RWPE2 (cell line): ENCODE measurements around the gene LDB3.
"Not testable (repeated sequence)": the region's sequence is repeated elsewhere in the genome, so short reads cannot be mapped to it uniquely, and the experiment has no call there.

ENCODE experiments used
- ATAC-seq: fragments of 200-7000 bp; cut with Tn5 transposase; 3 replicates; pipeline ENCODE4 v1.9.1; 2021; ENCODE audit warnings: low read depth
- DNase-seq: peaks from one replicate; pipeline ENCODE4 v3.0.0-alpha.2; 2020; ENCODE audit warnings: low spot score
- H3K27ac ChIP-seq: fragments of 450-650 bp; 2 replicates; pipeline ENCODE4 v1.5.1; 2017; ENCODE audit warnings: mild to moderate bottlenecking; ENCODE audit not compliant: poor library complexity, severe bottlenecking
- H3K27me3 ChIP-seq: fragments of 250-450 bp; sonication (Bioruptor Pico); 2 replicates; pipeline ENCODE4 v1.5.1; 2021; ENCODE audit warnings: mild to moderate bottlenecking, moderate library complexity; ENCODE audit not compliant: insufficient read depth, poor library complexity, severe bottlenecking
- H3K36me3 ChIP-seq: fragments of 250-450 bp; sonication (Bioruptor Pico); 2 replicates; pipeline ENCODE4 v1.5.1; 2020; ENCODE audit warnings: low read depth, mild to moderate bottlenecking, moderate library complexity
- H3K4me1 ChIP-seq: fragments of 250-450 bp; sonication (Bioruptor Pico); 2 replicates; pipeline ENCODE4 v1.5.1; 2021; ENCODE audit warnings: mild to moderate bottlenecking, moderate library complexity; ENCODE audit not compliant: insufficient read depth, poor library complexity, severe bottlenecking
- H3K4me3 ChIP-seq: fragments of 250-450 bp; sonication (Bioruptor Pico); 2 replicates; pipeline ENCODE4 v1.5.1; 2021; ENCODE audit warnings: mild to moderate bottlenecking, moderate library complexity; ENCODE audit not compliant: severe bottlenecking
- H3K9me3 ChIP-seq: fragments of 250-450 bp; sonication (Bioruptor Pico); 2 replicates; pipeline ENCODE4 v1.5.1; 2021; ENCODE audit warnings: mild to moderate bottlenecking, moderate library complexity; ENCODE audit not compliant: severe bottlenecking
- TF ChIP-seq, protein P1 (sequence below): fragments of 450-650 bp; IDR thresholded peaks from one replicate; pipeline ENCODE4 v1.5.1; 2017; ENCODE audit warnings: mild to moderate bottlenecking, moderate library complexity; ENCODE audit not compliant: poor library complexity, severe bottlenecking

The LDB3 gene

DNA sequence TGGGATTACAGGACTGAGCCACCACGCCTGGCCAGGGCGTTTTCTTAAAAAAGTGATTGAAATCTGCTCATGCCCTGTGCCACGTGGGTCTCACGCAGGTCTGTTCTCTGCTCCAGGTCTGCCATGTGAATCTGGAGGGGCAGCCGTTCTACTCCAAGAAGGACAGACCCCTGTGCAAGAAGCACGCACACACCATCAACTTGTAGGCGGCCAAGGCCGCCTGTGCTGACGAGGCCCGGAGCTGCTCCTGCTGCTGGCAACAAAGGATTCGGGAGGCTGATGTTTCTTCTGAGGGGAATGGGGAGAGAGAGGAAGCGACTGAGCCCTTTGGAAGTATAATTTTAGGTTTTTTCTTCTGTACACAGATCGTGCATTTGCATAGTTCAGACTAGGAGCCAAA, 64.5 kb downstream of the LDB3 start:
- Histone ChIP-seq H3K4me3 (no peak overlapping the region), H3K27ac (no peak overlapping the region), H3K4me1 (no peaks in the 10 kb centered on the region), H3K27me3 (no peaks in the 10 kb centered on the region), H3K36me3 (no peaks in the 10 kb centered on the region), H3K9me3 (no peaks in the 10 kb centered on the region)
- ATAC-seq = no peak
- TF ChIP-seq, protein P1, sequence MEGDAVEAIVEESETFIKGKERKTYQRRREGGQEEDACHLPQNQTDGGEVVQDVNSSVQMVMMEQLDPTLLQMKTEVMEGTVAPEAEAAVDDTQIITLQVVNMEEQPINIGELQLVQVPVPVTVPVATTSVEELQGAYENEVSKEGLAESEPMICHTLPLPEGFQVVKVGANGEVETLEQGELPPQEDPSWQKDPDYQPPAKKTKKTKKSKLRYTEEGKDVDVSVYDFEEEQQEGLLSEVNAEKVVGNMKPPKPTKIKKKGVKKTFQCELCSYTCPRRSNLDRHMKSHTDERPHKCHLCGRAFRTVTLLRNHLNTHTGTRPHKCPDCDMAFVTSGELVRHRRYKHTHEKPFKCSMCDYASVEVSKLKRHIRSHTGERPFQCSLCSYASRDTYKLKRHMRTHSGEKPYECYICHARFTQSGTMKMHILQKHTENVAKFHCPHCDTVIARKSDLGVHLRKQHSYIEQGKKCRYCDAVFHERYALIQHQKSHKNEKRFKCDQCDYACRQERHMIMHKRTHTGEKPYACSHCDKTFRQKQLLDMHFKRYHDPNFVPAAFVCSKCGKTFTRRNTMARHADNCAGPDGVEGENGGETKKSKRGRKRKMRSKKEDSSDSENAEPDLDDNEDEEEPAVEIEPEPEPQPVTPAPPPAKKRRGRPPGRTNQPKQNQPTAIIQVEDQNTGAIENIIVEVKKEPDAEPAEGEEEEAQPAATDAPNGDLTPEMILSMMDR = no peak
- no peak for DNase-seq

DNA sequence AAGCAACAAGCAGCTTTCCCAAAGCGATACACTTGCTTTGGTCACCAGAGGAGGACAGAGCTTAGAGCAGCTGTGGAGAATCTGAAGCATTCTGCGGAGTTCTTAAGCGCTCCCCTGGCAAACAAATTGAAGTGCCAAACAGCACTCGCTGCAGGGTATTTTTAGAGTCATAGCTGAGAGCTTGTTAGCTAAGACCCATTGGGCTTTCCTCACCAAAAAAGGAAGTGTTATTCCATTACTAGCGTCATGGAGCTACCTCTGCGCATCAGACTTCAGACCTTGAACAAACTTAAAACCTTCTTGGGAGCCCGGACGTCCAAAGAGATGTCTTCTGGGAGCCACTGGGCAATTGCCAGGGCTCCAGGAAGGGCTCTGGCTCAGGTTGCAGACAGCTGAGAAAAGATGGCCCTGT, 65.0 kb downstream of the LDB3 start:
- H3K27ac ChIP-seq = no peak overlapping the region
- no peaks in the 10 kb centered on the region for H3K9me3 ChIP-seq
- no peaks in the 10 kb centered on the region for H3K27me3 ChIP-seq
- H3K4me3 ChIP-seq = no peak overlapping the region
- TF ChIP-seq, protein P1 = no peak
- DNase-seq (no peak), ATAC-seq (no peak)
- no peaks in the 10 kb centered on the region for H3K4me1 ChIP-seq
- H3K36me3 ChIP-seq = no peaks in the 10 kb centered on the region

DNA sequence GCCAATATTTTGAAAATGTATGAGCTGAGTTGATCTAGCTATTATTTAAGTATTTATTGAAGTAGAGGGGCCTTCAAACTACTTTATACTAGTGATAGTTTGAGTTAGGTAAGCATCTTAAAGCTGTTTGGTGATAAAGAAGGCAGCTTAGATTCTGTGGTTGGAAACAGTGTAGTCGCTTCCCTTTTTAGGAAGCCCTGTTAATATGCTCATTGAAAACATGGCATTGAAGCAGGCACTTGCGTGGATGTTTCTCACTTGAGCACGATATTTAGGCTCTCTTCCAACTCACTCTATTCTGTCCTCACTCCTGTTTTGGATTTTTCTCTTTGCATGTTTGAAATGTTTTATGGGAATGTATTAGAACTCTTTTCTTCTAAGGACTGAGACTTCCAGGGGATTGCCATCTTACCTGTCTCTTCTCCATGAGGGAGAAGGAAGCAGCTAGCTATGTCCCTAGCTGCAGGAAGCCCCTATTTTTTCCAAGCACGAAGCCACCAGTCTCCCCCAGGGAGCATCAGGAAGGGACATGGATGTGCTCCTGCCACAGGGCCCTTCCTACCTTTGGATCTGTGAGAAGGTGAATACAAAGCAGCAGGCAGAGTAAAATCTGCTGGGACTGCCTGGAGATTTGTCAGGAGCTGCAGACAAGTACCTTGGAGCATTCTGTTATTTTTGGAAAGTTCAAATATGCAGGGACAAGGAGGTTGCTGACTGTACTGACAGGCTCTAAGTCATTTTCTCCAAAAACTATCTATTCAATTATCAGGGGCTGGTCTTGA, 66.1 kb downstream of the LDB3 start:
- no peaks in the 10 kb centered on the region for H3K4me1 ChIP-seq
- no peak overlapping the region for H3K4me3 ChIP-seq
- DNase-seq (no peak), ATAC-seq (no peak)
- TF ChIP-seq, protein P1 = no peak
- H3K36me3 ChIP-seq = no peaks in the 10 kb centered on the region
- H3K27me3 ChIP-seq = no peaks in the 10 kb centered on the region
- no peaks in the 10 kb centered on the region for H3K9me3 ChIP-seq
- H3K27ac ChIP-seq = no peak overlapping the region

DNA sequence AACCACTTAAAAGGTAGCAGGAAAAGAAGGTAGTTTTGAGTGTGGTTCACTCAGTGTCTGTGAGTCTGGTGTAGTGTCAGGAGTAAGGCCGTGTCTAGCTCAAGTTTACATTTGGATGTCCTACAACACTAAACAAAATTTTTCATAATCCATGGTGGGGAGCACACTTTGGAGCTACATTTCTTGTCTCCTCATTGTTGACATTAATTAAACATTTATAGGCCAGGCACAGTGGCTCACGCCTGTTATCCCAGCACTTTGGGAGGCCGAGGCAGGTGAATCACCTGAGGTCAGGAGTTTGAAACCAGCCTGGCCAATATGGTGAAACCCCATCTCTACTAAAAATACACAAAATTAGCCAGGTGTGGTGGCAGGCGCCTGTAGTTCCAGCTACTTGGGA, 67.0 kb downstream of the LDB3 start:
- H3K4me3 ChIP-seq, H3K27me3 ChIP-seq, H3K27ac ChIP-seq, H3K36me3 ChIP-seq, ATAC-seq, H3K9me3 ChIP-seq, H3K4me1 ChIP-seq, DNase-seq: not testable (repeated sequence)

DNA sequence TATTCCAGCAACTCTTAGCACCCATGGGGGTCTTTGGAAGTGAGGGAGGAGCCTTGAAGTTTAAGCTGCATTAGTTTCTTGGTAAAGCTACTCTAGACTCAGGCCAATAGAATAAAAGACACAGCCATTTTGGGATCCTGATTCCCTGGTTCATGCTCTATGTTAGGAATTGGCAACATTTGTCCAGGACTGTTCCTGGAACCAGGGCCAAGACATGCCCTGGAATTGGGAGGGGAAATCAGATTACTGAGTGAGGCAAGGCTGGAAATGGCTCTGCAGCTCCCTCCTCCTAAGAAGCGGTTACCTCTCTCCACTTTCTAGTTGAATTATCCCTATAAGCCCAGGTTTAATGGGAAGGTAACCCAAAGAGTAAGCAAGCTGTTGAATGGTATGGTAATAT, 73.9 kb downstream of the LDB3 start:
- Histone ChIP-seq H3K27ac (no peak overlapping the region), H3K9me3 (no peaks in the 10 kb centered on the region), H3K36me3 (no peaks in the 10 kb centered on the region), H3K27me3 (no peaks in the 10 kb centered on the region), H3K4me3 (no peak overlapping the region), H3K4me1 (no peaks in the 10 kb centered on the region)
- TF ChIP-seq, protein P1 = no peak
- DNase-seq (no peak), ATAC-seq (no peak)
